Stimulated activated CD4-positive, alpha-beta T cell treated with anti-CD3 and anti-CD28 coated beads, Interleukin-4, amount 100 ng/mL, for 24 hours (primary cell): ENCODE measurements around the gene LPCAT2.
"Not testable (repeated sequence)": the region's sequence is repeated elsewhere in the genome, so short reads cannot be mapped to it uniquely, and the experiment has no call there.

Experiments used
- DNase-seq: peaks from one replicate; pipeline ENCODE4 v3.0.0-alpha.2; 2020

LPCAT2 gene

DNA sequence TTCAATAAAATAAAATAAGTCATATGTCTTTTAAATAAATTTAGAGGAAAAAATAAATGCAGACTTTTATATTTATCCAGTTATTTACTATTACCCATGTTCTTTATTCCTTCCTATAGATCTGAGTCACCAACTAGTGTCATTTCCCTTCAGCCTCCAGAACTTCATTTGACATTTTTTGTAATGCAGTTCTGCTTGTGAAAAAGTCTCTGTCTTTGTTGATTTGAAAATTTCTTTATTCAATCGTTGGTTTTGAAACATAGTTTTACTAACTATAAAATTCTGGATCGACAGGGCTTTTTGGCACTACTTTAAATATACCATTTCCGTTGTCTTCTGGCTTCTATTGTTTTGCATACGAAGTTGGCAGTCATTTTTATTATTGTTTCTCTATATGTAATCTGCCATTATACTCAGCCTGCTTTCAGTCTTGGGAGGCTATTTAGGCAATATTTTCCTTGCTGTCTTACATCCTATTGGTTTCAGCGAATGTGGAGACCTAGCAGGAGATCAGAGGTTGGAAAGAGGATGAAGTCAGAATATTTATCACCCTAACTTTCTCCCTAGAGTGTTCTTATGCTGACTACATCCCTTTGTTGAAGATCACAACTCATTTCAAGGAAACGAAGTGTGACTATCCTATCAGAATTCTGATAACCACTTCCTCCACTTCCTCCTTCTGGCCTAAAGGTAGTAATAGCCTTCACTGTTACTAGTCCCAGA, 104.9 kb downstream of the LPCAT2 start:
- DNase-seq, result no peak

DNA sequence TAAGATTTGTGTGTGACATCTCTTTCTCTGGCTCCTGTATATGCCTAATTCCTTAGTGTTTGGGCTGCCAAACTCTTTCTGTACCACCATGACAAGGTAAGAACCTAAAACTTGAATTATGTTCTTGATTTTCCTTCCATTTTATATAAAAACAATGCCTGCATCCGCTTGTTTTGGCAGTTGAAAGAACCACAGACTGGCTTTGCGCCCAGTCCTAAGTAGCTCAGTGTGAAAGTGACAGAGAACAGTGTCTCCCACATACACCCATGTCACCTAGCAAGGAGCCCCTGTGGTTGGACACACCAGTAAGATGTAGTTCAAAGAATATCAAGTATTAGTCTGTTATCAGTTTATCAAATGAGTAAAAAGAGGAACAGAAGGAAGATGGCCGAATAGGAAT, 106.2 kb downstream of the LPCAT2 start:
- DNase-seq, result no peak

DNA sequence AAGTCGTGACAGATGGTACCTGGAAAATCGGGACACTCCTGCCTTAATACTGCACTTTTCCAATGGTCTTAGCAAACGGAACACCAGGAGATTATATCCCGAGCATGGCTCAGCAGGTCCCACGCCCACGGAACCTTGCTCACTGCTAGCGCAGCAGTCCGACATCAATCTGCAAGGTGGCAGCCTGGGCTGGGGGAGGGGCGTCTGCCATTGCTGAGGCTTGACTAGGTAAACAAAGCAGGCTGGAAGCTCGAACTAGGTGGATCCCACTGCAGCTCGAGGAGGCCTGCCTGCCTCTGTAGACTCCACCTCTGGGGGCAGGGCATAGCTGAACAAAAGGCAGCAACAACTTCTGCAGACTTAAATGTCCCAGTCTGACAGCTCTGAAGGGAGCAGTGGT, 106.8 kb downstream of the LPCAT2 start:
- DNase-seq, result not testable (repeated sequence)

DNA sequence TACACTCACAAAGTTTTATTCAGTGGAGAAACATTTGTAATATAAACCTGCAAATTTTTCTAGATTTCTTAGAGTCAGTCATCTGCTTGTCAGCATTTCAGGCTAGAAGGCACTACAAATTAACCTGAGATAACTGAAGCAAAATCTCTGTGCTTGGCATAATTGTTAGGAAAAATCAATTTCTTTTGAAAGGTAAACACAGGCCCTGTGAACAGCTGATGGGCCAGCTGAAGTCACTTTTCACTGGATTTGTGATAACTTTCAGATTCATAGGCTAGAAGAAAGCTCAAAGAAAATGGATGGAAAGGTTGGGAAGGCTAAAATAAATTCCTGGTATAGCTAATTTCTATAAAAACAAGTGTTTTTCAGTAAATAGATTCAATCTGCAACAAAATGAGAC, 112.9 kb downstream of the LPCAT2 start:
- no peak for DNase-seq

DNA sequence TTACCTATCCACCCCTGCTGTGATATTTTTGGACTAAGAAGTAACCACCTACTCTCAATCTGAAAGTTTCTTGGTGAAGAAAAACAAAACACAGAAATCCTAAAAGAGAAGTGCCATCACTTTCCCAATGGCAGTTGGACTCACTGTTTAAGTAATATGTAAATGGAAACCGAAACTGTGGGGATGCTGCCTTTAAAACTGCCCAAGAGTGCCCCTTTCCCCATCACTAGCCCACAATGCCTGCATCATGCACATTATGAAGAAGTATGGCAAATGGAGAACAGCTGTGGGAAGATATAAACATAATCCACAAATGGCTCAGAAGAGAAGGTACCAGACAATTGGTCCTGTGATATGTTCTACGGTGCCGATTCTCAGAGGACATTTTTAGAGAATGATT, 113.4 kb downstream of the LPCAT2 start:
- DNase-seq, result no peak

DNA sequence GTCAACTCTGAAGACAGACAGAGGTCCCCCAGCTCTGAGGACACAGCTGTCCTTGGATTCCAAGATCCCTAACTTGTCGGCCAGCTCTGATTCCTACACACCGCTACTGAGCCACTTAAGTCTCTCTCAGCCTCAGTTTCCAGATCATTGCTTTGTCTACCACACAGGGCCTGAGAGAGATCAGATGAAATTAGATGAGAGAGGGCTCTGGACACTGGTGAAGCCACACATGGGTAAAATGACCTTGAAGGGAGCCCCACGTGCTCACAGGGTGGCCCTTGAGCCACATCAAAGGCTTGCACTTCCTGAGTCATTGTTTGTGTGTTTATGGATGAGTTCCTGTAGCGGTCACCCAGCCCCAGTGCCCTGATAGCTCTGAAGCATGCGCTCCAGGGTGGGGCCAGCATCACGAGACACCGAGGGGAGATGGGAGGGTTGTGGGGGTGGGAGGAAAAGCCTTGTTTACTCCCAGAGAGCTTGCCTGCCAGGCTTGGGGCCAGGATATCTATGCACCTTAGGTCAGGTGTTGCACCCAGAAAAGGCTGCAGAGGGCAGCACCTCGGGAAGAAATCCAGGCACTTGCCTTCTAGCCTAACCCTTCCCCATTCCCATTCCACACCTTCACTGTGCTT, 114.2 kb downstream of the LPCAT2 start:
- DNase-seq, result no peak

DNA sequence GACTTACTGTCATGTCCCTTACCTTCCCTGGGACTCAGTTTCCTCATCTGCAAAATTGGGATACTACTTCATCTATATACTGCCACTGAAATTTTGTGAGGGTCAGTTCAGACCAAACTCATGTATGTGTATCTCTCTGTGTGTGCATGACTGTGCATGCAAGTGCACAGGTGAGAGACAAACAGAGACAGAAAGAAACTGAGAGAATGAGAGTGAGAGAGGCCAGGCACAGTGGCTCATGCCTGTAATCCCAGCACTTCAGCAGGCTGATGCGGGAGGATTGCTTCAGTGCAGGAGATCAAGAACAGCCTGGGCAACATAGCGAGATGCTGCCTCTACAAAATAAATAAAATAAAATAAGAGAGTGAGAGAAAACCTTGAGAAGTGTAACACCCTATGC, 114.8 kb downstream of the LPCAT2 start:
- DNase-seq, result no peak

DNA sequence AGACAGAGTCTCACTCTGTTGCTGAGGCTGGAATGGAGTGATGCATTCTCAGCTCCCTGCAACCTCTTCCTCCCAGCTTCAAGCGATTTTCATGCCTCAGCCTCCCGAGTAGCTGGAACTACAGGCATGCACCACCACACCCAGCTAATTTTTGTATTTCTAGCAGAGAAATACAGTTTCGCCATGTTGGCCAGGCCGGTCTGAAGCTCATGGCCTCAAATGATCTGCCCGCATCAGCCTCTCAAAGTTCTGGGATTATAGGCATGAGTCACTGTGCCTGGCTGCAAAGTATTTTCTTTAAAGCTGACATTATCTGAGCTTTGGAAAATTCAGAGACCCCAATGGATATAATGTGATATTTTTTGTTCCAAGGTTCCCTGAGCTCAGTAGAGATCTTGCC, 115.8 kb downstream of the LPCAT2 start:
- DNase-seq, result no peak

DNA sequence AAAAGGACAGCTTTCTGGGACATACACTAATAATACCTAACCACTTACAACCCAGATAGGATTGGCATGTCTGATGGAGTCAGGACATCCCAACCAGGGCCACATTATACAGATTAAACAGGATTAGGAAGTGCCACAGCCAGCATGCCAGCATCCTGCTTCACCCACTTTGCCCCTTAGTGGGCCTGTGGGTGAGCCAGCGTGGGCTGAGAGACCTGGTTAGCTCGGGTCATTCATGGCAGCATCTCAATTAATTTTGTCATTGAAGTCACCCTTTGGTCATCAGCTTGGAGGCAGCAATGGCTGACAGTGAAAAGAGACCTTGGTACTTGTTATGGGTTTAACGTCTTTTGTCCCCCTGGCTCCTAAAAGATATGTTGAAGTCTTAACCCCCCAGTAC, 117.0 kb downstream of the LPCAT2 start:
- DNase-seq, result no peak

DNA sequence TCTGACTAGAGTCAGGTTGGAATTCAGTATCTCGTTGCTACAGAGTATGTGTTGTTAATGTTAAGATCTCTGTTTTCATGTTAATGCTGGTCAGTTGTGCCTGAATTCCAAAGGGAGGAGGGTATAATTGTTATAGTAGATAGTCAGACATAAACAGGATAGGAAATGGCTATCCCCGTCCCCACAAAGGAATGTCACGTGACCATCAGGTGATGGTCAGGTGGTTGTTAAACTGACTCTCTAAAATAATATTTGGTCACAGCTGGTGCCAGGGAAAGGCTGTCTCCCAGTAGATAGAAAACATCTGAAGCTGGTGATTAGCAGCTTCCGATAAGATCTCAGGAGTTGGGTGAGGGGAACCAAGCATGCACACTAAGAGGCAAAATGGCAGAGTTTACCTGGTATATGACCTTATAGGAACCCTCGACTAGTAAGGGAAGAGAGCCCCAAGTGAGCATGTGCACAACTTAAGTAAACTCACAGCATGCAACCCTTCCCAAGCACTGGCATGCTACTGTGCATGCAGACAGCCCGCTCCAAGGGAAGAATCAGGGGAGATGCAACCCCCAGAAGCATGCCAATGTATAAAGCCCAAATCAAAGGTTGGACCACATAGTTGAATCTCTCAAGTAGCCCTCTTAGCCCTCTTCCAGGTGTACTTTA, 119.6 kb downstream of the LPCAT2 start:
- DNase-seq, result no peak

DNA sequence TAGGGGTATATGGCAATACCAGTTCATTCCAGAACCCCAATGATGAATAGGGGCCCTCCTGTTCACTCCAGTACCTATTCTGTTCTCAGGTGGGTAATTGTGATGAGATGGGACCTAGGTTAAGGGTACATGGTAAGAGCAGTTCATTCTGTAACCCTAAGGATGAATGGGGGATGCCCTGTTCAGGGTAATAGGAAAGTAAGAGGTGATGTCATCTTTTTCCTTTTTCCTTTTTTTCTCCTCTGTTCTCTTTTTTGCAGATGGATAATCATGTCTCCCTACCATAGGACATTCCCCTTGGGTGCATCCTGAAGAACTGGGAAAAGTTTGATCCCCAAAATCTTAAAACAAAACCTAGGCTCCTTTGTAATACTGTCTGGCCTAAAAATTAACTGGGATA, 121.9 kb downstream of the LPCAT2 start:
- DNase-seq, result no peak

DNA sequence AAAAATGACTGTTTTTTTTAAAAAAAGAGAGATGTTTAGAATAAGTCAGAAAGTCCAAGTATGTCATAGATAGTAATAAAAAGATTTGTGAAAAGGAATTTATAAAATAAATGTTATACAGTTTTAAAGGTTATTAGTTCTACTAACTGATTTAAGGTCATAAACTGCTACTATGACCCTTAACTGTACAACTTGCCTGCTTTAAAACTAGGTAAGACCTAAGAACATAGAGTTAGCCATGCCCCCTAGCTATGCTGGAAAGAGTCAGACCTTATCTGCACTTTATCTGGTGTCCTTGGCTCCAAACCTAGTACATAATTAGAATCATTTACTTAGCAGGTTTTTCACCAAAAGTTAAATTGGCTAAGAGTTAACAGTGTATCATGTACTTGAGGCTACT, 123.4 kb downstream of the LPCAT2 start:
- DNase-seq, result no peak

DNA sequence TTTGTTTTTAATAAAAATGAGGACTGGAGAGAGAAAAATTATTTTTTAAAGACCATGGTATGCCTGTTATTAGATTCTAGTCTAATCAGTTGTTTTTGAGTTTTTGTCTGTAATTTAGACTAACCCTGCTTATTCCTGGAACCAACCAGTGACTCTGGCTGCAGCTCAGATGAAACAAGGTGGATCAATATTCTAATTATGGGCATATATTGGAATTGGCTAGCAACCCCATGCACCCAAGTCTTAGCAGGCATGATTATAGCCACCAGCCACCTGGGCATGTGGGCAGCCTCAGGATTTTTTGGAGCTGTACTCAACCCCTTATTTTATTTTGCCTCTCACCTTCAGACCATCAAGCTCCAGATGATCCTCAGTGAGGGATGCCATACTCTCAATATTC, 125.3 kb downstream of the LPCAT2 start:
- no peak for DNase-seq
